GM21717 (cell line): ENCODE results near the gene ZFYVE1.
"Not testable (repeated sequence)": the region's sequence is repeated elsewhere in the genome, so short reads cannot be mapped to it uniquely, and the experiment has no call there.

Experiments used
- ATAC-seq: cut with Tn5 transposase; IDR thresholded peaks from one replicate; pipeline ENCODE4 v1.9.1; 2021; ENCODE audit warnings: mild to moderate bottlenecking, moderate library complexity; ENCODE audit not compliant: unreplicated experiment

ZFYVE1 gene, protein sequence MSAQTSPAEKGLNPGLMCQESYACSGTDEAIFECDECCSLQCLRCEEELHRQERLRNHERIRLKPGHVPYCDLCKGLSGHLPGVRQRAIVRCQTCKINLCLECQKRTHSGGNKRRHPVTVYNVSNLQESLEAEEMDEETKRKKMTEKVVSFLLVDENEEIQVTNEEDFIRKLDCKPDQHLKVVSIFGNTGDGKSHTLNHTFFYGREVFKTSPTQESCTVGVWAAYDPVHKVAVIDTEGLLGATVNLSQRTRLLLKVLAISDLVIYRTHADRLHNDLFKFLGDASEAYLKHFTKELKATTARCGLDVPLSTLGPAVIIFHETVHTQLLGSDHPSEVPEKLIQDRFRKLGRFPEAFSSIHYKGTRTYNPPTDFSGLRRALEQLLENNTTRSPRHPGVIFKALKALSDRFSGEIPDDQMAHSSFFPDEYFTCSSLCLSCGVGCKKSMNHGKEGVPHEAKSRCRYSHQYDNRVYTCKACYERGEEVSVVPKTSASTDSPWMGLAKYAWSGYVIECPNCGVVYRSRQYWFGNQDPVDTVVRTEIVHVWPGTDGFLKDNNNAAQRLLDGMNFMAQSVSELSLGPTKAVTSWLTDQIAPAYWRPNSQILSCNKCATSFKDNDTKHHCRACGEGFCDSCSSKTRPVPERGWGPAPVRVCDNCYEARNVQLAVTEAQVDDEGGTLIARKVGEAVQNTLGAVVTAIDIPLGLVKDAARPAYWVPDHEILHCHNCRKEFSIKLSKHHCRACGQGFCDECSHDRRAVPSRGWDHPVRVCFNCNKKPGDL

DNA sequence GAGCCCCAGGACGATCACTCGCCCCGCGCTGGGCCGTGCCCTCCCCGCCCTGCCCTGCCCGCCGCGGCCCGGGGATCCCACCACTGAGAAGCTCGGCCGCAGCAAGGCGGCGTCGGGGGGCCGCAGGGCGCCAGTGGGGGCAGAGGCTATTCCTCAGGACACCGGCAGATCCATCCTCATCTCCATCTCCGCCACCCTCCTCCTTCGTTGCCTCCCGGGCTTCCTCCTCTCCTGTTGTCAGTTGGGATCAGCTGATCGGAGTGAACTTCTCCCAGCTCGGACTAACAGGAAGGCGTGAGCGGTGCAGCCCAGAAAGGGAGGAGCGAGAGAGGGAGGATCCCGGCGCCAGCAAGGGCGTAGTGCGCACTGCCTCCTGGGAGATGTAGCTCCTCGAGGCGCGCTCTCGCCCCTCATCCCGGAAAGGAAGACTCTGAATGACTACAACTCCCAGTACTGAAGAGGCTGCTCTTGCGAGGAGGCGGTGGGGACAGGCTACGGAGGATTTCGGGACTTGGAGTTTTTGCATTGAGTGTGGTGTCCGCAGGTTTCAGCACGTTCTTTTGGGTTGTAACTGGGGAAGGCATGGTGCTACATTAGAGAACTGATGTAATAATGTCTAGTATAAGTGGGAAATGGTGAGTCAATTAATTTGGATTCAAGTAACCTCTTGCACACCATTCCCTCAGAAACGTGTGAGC lies at the start of gene ZFYVE1:
ZFYVE1 (minus strand) TSS at position 262 of the 698 bp plus-strand sequence. CDS start 2,598 bp downstream, outside the sequence.
- peak; percentile 94 for ATAC-seq

DNA sequence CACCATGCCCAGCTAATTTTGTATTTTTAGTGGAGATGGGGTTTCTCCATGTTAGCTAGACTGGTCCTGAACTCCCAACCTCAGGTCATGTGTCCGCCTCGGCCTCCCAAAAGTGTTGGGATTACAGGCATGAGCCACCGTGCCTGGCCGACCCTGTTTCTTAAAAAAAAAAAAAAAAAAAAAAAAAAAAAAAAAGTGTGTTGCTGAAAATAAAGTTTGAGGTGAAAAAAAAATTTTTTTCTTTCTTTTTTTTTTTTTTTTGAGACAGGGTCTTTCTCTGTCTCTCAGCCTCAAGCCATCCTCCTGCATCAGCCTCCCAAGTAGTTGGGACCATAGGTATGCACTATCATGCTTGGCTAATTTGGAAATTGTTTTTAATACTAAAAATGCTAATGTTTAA lies 42.7 kb upstream of the ZFYVE1 start:
- ATAC-seq: no peak

DNA sequence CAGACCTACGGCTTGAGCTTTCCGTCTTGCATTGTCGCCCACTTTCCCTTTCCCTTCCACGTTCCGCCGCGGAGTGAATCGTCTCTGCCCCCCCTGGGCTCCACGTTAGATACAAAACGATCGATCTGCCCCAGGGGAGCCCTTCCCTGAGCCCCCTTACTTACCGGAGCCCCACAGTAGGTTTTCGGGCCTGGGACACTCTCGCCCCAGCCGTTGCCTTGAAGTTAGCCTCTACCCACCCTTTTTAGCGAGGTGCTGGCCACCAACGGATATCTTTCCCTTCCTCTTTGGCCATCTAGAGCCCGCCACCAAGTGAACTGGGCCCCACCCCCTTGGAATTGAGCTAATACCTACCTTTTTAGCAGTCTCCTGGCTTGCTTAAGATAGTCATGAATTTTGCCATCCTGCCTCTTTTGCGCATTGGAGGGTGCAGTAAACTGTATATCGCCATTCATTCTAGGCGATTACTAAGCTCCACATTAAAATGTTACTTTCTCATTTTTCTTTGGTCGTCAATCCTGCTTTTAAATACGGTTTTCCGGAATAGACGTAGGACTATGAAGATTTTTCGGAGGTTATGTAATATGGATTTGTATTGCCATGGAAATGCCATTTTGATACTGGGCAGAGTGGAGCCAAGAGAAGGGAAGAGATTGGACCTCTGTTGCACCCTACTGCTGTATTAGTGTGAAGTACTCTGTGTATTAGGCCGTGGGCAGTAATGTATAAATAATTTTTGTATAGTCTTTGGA lies 32.2 kb upstream of the ZFYVE1 start:
- peak; percentile 32 for ATAC-seq

DNA sequence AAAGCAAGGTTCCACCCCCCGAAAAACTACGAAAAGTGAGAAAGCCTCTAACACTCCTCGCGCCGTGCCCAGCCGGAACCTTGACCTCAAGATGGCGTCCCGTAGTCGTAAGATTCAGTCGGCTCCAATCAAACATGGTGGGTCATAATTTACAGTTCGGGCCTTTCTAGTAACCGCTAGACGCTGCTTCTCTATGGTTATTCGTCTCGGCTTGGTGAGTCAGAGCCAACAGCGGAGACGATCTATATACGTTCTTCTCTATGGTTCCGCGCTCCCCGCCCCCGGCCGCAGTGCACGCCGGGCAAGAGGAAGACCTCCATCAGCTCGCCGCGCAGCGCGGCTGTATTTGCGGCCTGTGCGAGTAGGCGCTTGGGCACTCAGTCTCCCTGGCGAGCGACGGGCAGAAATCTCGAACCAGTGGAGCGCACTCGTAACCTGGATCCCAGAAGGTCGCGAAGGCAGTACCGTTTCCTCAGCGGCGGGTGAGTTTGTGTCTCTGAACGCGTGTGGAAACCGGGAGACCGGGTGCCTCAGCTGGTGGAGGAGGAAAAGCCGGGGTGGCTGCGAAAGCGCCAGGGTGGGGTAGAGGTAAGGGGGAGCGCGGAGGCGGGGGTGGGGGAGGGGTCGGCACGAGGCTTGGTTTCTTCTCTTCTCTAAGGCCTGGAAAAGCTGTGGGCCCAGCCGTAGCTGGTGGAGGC lies 31.5 kb upstream of the ZFYVE1 start, which contains the start of gene RBM25:
RBM25 (plus strand) TSS at position 311 of the 698 bp plus-strand sequence. CDS start 13,108 bp downstream, outside the sequence.
- ATAC-seq: peak; percentile 94

DNA sequence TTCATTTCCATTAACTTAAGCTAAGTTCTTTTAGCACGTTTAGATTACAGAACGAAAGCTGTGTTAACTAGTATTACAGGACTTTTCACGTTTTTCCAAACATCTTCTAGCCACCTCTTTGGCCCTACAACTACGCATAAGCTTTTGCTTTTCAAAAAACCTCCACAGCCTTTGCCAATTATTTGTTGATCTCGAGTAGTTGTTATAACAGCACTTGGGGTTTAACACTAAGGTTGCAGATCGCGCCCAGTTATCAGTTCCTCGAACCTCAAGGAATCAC lies 31.0 kb upstream of the ZFYVE1 start:
- no peak for ATAC-seq

DNA sequence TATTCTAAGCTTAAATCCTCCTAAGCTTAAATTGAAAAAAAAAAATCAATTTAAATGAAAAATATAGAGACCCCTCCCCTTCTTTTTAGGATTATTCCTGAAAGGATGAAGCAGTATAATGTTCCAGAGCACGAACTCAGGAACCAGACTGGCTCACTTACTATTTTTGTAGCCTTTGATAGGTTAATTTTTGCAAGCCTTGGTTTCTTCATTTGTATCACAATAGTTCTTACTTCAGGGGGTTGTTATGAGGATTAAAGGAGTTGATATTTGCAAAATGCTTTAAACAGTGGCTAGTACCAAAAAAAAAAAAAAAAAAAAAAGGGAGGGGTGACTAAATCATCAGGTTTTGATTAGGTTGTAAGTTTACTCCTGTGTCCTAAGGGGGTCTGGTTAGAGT lies 28.3 kb upstream of the ZFYVE1 start:
- no peak for ATAC-seq

DNA sequence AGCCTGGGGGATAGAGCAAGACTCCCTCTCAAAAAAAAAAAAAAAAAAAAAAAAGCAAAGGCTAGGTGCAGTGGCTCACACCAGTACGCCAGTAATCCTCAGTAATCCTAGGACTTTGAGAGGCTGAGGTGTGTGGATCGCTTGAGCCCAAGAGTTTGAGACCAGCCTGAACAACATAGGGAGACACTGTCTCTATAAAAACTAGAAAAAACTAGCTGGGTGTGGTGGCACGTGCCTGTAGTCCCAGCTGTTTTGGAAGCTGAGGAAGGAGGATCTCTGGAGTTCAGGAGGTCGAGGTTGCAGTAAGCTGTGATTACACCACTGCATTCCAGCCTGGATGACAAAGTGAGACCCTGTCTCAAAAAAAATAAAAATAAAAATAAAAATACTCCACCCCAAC lies 22.5 kb upstream of the ZFYVE1 start:
- ATAC-seq: no peak

DNA sequence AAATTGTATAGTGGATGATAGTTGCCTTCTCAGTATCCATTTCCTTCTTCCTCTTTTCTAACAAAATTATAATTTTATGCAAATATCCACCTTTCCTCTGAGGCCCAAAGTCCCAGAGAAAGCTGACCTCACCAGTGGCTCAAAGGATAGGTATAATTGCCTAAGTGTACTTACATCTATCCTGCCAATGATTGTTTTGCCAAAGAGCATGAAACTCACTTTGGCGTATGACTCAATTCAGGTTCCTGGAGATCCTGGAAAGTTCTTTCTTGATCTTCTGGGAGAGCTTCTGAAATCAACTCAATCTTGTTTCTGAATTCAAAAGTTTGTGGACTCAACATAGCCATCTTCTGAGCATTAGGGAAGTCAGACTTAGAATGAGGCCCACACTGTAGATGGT lies 20.9 kb upstream of the ZFYVE1 start:
- ATAC-seq: no peak

DNA sequence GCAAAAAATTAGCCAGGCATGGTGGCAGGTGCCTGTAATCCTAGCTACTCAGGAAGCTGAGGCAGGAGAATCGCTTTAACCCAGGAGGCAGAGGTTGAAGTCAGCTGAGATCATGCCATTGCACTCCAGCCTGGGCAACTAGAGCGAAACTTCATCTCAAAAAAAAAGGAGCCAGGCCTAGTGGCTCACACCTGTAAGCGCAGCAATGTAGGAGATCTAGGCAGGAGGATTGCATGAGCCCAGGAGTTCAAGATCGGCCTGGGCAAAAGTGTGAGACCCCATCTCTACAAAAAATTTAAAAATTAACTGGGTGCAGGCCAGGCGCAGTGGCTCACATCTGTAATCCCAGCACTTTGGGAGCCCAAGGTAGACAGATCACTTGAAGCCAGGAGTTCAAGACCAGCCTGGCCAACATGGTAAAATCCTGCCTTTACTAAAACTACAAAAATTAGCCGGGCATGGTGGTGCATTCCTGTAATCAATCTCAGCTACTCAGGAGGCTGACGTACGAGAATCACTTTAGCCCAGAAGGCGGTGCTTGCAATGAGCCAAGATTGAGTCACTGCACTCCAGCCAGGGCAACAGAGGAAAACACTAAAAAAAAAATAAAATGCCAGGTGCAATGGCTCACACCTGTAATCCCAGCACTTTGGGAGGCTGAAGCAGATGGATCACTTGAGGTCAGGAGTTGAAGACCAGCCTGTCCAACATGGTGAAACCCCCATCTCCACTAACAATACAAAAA lies 10.0 kb upstream of the ZFYVE1 start:
- not testable (repeated sequence) for ATAC-seq

DNA sequence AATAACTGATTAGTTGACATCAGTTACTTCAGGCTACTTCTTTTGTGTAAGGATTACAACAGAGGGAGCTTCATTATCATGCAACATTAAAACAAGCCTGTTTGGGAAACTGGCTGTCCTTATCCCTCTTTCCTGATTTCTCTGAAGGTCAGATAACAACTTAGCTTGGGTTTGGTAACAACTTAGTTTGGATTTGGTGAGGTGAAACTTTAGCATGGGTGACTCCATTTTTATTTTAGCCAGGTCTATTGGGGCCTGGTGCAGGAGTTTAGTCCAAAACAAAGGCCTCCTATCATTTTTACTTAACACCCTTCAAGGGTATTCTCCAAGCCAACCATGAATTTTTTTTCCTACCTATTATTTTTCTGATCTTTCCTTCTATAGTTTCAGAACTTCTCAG lies 1.1 kb upstream of the ZFYVE1 start:
- no peak for ATAC-seq

DNA sequence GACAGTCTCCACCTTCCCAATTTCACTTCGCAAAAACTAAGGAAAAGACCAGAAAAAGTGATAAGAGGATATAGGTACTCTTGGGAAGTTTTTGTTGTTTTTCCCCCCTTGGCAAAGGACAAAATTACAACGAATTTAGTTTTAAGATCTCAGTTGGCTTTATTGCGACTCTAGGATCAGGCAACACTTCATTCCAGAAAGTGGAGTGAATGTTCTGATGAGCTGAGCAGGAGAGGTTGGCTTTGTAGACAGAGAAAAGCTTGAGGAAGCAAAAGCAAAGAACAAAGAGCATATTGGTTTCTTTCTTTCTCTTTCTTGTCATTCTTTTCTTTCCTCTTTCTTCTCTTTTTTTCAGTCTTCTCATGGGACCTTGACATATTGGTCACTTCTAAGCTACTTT lies 640 bp upstream of the ZFYVE1 start:
- ATAC-seq: no peak

DNA sequence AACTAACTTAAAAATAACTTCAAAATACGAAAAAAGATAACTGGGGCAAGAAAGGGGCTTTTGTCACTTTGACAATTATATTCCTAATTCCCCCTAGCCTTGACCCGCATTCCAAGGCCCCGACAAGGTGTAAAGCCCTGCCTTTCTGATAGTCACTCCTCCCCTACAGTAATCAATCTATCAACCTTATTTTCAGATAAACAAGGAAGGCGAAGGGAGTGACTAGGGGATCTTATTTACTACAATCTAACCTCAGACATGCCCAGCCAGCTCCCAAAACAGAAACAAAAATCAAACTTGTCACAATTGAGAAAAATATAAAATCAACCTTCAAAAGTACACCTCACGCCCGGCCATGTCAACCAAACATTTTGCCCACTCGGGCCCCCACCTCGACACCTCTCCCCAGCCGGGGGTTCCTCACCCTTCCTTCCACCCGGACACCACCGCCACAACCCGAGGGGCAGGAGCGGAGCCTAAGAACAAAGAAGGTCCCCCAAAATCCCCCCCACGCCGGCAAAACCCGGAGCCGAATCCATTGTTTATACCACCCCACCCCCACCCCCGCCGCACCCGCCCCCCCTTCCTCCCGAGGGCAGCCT lies 562 bp downstream of the ZFYVE1 start:
- no peak for ATAC-seq

DNA sequence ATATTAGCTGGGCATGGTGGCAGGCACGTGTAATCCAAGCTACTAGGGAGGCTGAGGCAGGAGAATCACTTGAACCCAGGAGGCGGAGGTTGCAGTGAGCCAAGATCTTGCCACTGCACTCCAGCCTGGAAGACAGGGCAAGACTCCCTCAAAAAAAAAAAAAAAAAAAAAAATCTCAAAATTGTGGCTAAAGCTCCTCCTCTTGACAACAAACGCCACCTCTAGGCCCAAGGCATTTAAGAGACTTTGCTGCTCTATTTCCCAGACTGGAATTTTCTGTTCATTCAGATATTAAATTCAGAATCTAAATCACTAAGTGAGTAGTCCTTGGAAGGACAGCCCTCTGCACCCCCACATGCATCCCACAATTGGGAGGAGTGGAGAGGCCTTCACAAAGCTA lies 1.4 kb downstream of the ZFYVE1 start:
- no peak for ATAC-seq

DNA sequence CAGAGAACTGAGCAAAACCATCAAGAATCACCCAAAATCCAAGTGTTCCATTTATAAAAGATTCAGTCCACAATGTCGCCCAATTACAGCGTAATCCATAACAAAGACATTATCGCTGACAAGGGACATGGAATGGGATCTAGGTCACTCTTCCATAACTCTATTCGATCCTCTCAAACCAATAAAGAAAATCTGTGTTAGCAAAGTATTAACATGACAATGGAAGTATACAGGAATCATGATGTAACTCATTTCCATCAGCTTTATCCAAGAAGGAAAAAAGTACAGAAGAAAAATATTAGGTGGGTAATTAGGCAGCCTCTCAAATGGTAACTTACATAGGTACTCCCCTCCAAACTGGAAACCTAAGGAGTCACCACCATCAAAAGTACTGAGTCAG lies 4.9 kb downstream of the ZFYVE1 start:
- no peak for ATAC-seq

DNA sequence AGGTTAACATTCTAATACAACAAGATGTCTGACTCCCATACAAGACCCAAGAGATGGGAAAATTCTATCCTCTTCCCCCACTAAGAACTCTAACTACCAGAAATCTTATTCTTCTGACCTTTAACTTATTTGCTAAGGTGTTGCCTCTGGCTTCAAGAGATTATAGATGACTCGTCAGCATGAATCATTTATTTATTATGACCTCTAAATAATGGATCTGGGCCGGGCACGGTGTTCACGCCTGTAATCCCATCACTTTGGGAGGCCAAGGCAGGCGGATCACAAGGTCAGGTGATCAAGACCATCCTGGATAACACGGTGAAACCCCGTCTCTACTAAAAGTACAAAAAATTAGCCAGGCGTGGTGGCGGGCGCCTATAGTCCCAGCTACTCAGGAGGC lies 10.9 kb downstream of the ZFYVE1 start:
- ATAC-seq: not testable (repeated sequence)

DNA sequence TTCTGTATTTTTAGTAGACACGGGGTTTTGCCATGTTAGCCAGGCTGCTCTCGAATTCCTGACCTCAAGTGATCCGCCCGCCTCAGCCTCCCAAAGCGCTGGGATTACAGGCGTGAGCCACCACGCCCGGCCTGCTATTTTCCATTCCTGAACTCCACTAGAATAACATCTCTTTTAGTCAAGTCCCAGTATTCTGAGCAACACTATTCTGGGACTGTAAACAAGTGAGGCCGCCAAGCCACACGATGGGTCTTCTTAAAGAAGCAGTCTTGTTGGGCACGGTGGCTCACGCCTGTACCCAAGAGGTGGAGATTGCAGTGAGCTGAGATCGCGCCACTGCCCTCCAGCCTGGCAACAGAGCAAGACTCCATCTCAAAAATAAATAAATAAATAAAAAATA lies 11.4 kb downstream of the ZFYVE1 start:
- not testable (repeated sequence) for ATAC-seq

DNA sequence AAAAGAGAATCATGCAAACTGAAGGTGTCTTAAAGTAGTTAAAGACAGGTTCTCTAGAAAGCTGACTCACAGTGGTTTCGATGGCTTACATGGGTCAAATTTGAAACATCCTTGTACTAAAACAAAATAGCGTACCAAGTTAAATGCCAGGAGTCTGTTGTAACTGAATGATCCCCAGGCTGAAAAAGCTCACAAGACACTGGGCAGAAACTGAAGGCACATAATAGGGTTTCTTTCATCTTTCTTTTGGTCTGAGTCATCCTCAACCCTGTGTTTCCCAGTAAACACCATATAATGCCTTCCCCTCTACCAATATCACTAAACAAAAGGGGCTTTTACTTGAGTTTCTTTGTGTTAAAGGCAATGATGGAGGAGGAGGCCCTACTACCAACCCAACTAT lies 12.8 kb downstream of the ZFYVE1 start:
- ATAC-seq: peak; percentile 84

DNA sequence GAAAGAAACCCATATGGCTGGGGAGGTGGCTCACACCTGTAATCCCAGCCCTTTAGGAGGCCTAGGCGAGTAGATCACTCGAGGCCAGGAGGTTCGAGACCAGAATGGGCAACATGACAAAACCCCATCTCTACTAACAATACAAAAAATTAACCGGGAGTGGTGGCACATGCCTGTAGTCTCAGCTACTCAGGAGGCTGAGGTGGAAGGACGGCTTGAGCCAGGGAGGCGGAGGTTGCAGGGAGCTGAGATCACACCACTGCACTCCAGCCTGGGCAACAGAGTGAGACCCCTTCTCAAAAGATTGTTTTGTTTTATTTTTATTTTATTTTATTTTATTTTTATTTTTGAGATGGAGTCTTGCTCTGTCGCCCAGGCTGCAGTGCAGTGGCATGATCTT lies 15.7 kb downstream of the ZFYVE1 start:
- ATAC-seq: not testable (repeated sequence)

DNA sequence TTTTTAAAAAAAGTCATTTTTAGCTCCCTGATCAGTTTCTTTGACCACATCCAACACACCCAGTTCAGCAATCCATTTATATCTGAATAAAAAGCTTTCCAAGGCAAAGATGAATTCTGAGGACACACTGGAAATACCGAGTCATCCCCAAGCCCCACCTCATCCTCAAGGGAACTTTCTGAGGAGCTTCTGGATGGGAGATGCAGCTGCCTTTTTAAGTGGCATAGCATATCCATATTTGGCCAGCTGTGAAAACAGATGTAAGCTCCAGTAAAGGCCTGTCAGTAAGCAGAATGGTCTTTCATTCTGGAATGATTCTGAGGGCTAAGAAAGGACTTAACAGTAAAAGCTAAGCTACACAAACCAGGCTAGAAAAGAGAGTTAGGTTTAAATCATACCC lies 18.4 kb downstream of the ZFYVE1 start:
- no peak for ATAC-seq
